BLaER1 (cell line): ENCODE results near the gene SEMA4C.

Source experiments
- H3K27ac ChIP-seq: shearing (Covaris generic); formaldehyde crosslinking; 2 replicates; pipeline ENCODE4 v1.8.1; 2022
- H3K27me3 ChIP-seq: shearing (Covaris generic); formaldehyde crosslinking; 2 replicates; pipeline ENCODE4 v1.8.1; 2022
- H3K36me3 ChIP-seq: shearing (Covaris generic); formaldehyde crosslinking; 2 replicates; pipeline ENCODE4 v1.8.1; 2022
- H3K4me1 ChIP-seq: shearing (Covaris generic); formaldehyde crosslinking; 2 replicates; pipeline ENCODE4 v1.8.1; 2022
- H3K4me2 ChIP-seq: shearing (Covaris generic); formaldehyde crosslinking; 2 replicates; pipeline ENCODE4 v1.8.1; 2022
- H3K4me3 ChIP-seq: shearing (Covaris generic); formaldehyde crosslinking; 2 replicates; pipeline ENCODE4 v1.8.1; 2022
- H3K9ac ChIP-seq: shearing (Covaris generic); formaldehyde crosslinking; 2 replicates; pipeline ENCODE4 v1.8.1; 2022
- H3K9me3 ChIP-seq: shearing (Covaris generic); formaldehyde crosslinking; 2 replicates; pipeline ENCODE4 v1.8.1; 2022
- H4K20me1 ChIP-seq: shearing (Covaris generic); formaldehyde crosslinking; 2 replicates; pipeline ENCODE4 v1.8.1; 2022
- Cebpa-rat ChIP-seq: shearing (Covaris generic); IDR thresholded peaks from 2 replicates; pipeline ENCODE4 v1.8.1; 2022

SEMA4C gene

GRCh38 chr2:96860065-96861029 is 9.5 kb downstream of the SEMA4C start:
- peaks cover 50% of the 10 kb centered on the region for H3K36me3 ChIP-seq
- H4K20me1 ChIP-seq = peaks cover 60% of the 10 kb centered on the region
- no peak for TF ChIP-seq Cebpa-rat
- peak overlapping the region; percentile 99 for H3K27ac ChIP-seq
- H3K9ac ChIP-seq = peak overlapping the region; percentile 71
- H3K9me3 ChIP-seq = no peaks in the 10 kb centered on the region
- peak overlapping the region; percentile 99 for H3K4me2 ChIP-seq
- H3K27me3 ChIP-seq = no peaks in the 10 kb centered on the region
- H3K4me3 ChIP-seq = peak overlapping the region; percentile 58
- H3K4me1 ChIP-seq = peaks cover 92% of the 10 kb centered on the region

- TF ChIP-seq Cebpa-rat = no peak
- Histone ChIP-seq H3K36me3 (peaks cover 47% of the 10 kb centered on the region), H3K4me3 (no peak overlapping the region), H4K20me1 (peaks cover 60% of the 10 kb centered on the region), H3K9me3 (no peaks in the 10 kb centered on the region), H3K27me3 (no peaks in the 10 kb centered on the region), H3K27ac (peak overlapping the region; percentile 68), H3K4me1 (peaks cover 92% of the 10 kb centered on the region), H3K9ac (peak overlapping the region; percentile 90), H3K4me2 (peak overlapping the region; percentile 99)
Measured at GRCh38 chr2:96859681-96860064, 10.2 kb downstream of the SEMA4C start.

- H3K36me3 ChIP-seq = peaks cover 47% of the 10 kb centered on the region
- H3K9me3 ChIP-seq = no peaks in the 10 kb centered on the region
- peak overlapping the region; percentile 90 for H3K9ac ChIP-seq
- H3K27ac ChIP-seq = peak overlapping the region; percentile 68
- no peak for TF ChIP-seq Cebpa-rat
- H3K4me1 ChIP-seq = peaks cover 87% of the 10 kb centered on the region
- peak overlapping the region; percentile 77 for H3K4me3 ChIP-seq
- peaks cover 60% of the 10 kb centered on the region for H4K20me1 ChIP-seq
- H3K4me2 ChIP-seq = peak overlapping the region; percentile 77
- no peaks in the 10 kb centered on the region for H3K27me3 ChIP-seq
Measured at GRCh38 chr2:96859099-96859649, 10.7 kb downstream of the SEMA4C start.

GRCh38 chr2:96857667-96858372 is 12.1 kb downstream of the SEMA4C start, which contains the start of gene ANKRD39:
Gene ANKRD39 (minus strand): TSS chr2:96858016. CDS start chr2:96857987, 29 bp downstream.
- no peak for TF ChIP-seq Cebpa-rat
- peak within 1 kb of the TSS; percentile 93 for H3K27ac ChIP-seq
- H3K9ac ChIP-seq = peak within 1 kb of the TSS; percentile 90
- H3K27me3 ChIP-seq = no peaks in the 10 kb centered on the region
- no peaks in the 10 kb centered on the region for H3K9me3 ChIP-seq
- peaks cover 73% of the 10 kb centered on the region for H3K4me1 ChIP-seq
- H3K4me3 ChIP-seq = peak within 1 kb of the TSS; percentile 77
- H3K4me2 ChIP-seq = peak within 1 kb of the TSS; percentile 83
- peaks cover 47% of the 10 kb centered on the region for H3K36me3 ChIP-seq
- peaks cover 48% of the 10 kb centered on the region for H4K20me1 ChIP-seq

GRCh38 chr2:96856776-96857666 is 12.9 kb downstream of the SEMA4C start:
- Histone ChIP-seq H3K27ac (peak overlapping the region; percentile 93), H3K9ac (peak overlapping the region; percentile 90), H4K20me1 (peaks cover 48% of the 10 kb centered on the region), H3K4me1 (peaks cover 65% of the 10 kb centered on the region), H3K4me2 (peak overlapping the region; percentile 83), H3K9me3 (no peaks in the 10 kb centered on the region), H3K36me3 (peaks cover 53% of the 10 kb centered on the region), H3K4me3 (peak overlapping the region; percentile 77), H3K27me3 (no peaks in the 10 kb centered on the region)
- no peak for TF ChIP-seq Cebpa-rat

- H4K20me1 ChIP-seq = peaks cover 23% of the 10 kb centered on the region
- H3K9me3 ChIP-seq = no peaks in the 10 kb centered on the region
- no peak for TF ChIP-seq Cebpa-rat
- no peak overlapping the region for H3K4me3 ChIP-seq
- H3K4me1 ChIP-seq = peaks cover 29% of the 10 kb centered on the region
- no peaks in the 10 kb centered on the region for H3K27me3 ChIP-seq
- H3K4me2 ChIP-seq = no peak overlapping the region
- H3K27ac ChIP-seq = no peak overlapping the region
- no peak overlapping the region for H3K9ac ChIP-seq
- peaks cover 67% of the 10 kb centered on the region for H3K36me3 ChIP-seq
Measured at GRCh38 chr2:96853321-96853720, 16.6 kb downstream of the SEMA4C start.

- Histone ChIP-seq H3K36me3 (peaks cover 73% of the 10 kb centered on the region), H4K20me1 (peaks cover 23% of the 10 kb centered on the region), H3K27me3 (no peaks in the 10 kb centered on the region), H3K4me1 (peaks cover 31% of the 10 kb centered on the region), H3K9me3 (no peaks in the 10 kb centered on the region), H3K4me3 (no peak overlapping the region), H3K9ac (no peak overlapping the region), H3K4me2 (no peak overlapping the region), H3K27ac (no peak overlapping the region)
- no peak for TF ChIP-seq Cebpa-rat
Measured at GRCh38 chr2:96852667-96853066, 17.2 kb downstream of the SEMA4C start.

- H3K27ac ChIP-seq = no peak overlapping the region
- H3K9ac ChIP-seq = no peak overlapping the region
Measured at GRCh38 chr2:96848264-96848663, 21.6 kb downstream of the SEMA4C start.

GRCh38 chr2:96847586-96847985 is 22.3 kb downstream of the SEMA4C start:
- no peak overlapping the region for H3K4me2 ChIP-seq
- no peak overlapping the region for H3K9ac ChIP-seq
- H3K36me3 ChIP-seq = peaks cover 99% of the 10 kb centered on the region
- peaks cover 2% of the 10 kb centered on the region; the same call in 1 of the 2 replicates for H3K27me3 ChIP-seq
- peaks cover 6% of the 10 kb centered on the region; the same call in 1 of the 2 replicates for H3K4me1 ChIP-seq
- H3K9me3 ChIP-seq = no peaks in the 10 kb centered on the region
- H4K20me1 ChIP-seq = no peaks in the 10 kb centered on the region; the same call in 1 of the 2 replicates
- H3K27ac ChIP-seq = no peak overlapping the region
- H3K4me3 ChIP-seq = no peak overlapping the region
- no peak for TF ChIP-seq Cebpa-rat

More at GRCh38 chr2:96848264-96848663, 21.6 kb downstream of the SEMA4C start:
- peaks cover 99% of the 10 kb centered on the region for H3K36me3 ChIP-seq
- H3K4me1 ChIP-seq = peaks cover 6% of the 10 kb centered on the region; the same call in 1 of the 2 replicates
- no peaks in the 10 kb centered on the region; the same call in 1 of the 2 replicates for H4K20me1 ChIP-seq
- H3K4me3 ChIP-seq = no peak overlapping the region
- peak overlapping the region; percentile 9; the same call in 1 of the 2 replicates for H3K4me2 ChIP-seq
- peaks cover 2% of the 10 kb centered on the region; the same call in 1 of the 2 replicates for H3K27me3 ChIP-seq
- no peak for TF ChIP-seq Cebpa-rat
- H3K9me3 ChIP-seq = no peaks in the 10 kb centered on the region
